Osteoblast (primary cell): ENCODE results near the gene STYX. TPM values are rescaled to one million over a fixed set of nuclear protein-coding genes. Genes with fewer than 3 reads are reported as not detected.
"Not testable (repeated sequence)": the region's sequence is repeated elsewhere in the genome, so short reads cannot be mapped to it uniquely, and the experiment has no call there.

Experiments used
- DNase-seq: peaks from one replicate; pipeline ENCODE4 v3.0.0; 2011; ENCODE audit warnings: low spot score, mixed read lengths; ENCODE audit not compliant: insufficient read length; ENCODE audit errors: missing footprints
- H2AFZ ChIP-seq: 2 replicates; pipeline ENCODE4 v1.6.0; 2011; ENCODE audit warnings: mild to moderate bottlenecking, low read length
- H3K27ac ChIP-seq: 2 replicates; pipeline ENCODE4 v1.5.1; 2011; ENCODE audit warnings: mild to moderate bottlenecking, low read depth, low read length, moderate library complexity
- H3K27me3 ChIP-seq: 2 replicates; pipeline ENCODE4 v1.6.0; 2012; ENCODE audit warnings: mild to moderate bottlenecking, control low read depth, inconsistent platforms, low read length, moderate library complexity; ENCODE audit not compliant: insufficient read depth
- H3K36me3 ChIP-seq: 2 replicates; pipeline ENCODE4 v1.5.1; 2011; ENCODE audit warnings: mild to moderate bottlenecking, low read length, control low read depth, moderate library complexity; ENCODE audit not compliant: insufficient read depth
- H3K4me1 ChIP-seq: 2 replicates; pipeline ENCODE4 v1.5.1; 2011; ENCODE audit warnings: mild to moderate bottlenecking, low read length, control low read depth, moderate library complexity; ENCODE audit not compliant: insufficient read depth
- H3K4me2 ChIP-seq: 2 replicates; pipeline ENCODE4 v1.6.0; 2011; ENCODE audit warnings: mild to moderate bottlenecking, low read length; ENCODE audit not compliant: insufficient read depth
- H3K4me3 ChIP-seq: fragments of 200-600 bp; sonication (generic); 3 replicates; pipeline ENCODE4 v1.5.1; 2012; ENCODE audit warnings: mild to moderate bottlenecking, low read length, inconsistent platforms; ENCODE audit not compliant: insufficient read depth
- H3K79me2 ChIP-seq: 2 replicates; pipeline ENCODE4 v1.6.0; 2012; ENCODE audit warnings: mild to moderate bottlenecking, low read length, control low read depth, inconsistent platforms; ENCODE audit not compliant: insufficient read depth
- H3K9me3 ChIP-seq: 2 replicates; pipeline ENCODE4 v1.5.1; 2011; ENCODE audit warnings: low read depth, low read length, control low read depth
- H4K20me1 ChIP-seq: 2 replicates; pipeline ENCODE4 v1.6.0; 2012; ENCODE audit warnings: mild to moderate bottlenecking, low read length, control low read depth; ENCODE audit not compliant: insufficient read depth
- CTCF ChIP-seq: IDR thresholded peaks from 2 replicates; pipeline ENCODE4 v1.5.1; 2011; ENCODE audit warnings: mild to moderate bottlenecking, low read depth, low read length, moderate library complexity; ENCODE audit errors: extremely low read depth
- total RNA-seq: library from RNA; depleted of rRNA; stranded (reverse); fragments of >200 nt; gene quantifications from 2 replicates; pipeline ENCODE4 v1.2.3, GENCODE V29; 2012

STYX gene
- total RNA-seq, 1 donor: 29.7 TPM

GRCh38 chr14:52711666-52712065 lies 18.3 kb upstream of the STYX start:
- Histone ChIP-seq H3K79me2 (peaks cover 57% of the 10 kb centered on the region), H3K9me3 (no peaks in the 10 kb centered on the region), H4K20me1 (peaks cover 13% of the 10 kb centered on the region), H3K27me3 (no peaks in the 10 kb centered on the region), H2AFZ (no peak overlapping the region), H3K4me1 (peaks cover 34% of the 10 kb centered on the region), H3K27ac (peak overlapping the region; percentile 38), H3K4me2 (no peak overlapping the region), H3K36me3 (peaks cover 68% of the 10 kb centered on the region), H3K4me3 (no peak overlapping the region)
- TF ChIP-seq CTCF: no peak
- no peak for DNase-seq

GRCh38 chr14:52716155-52716554 lies 13.8 kb upstream of the STYX start:
- Histone ChIP-seq H3K27ac (no peak overlapping the region), H4K20me1 (no peaks in the 10 kb centered on the region), H3K36me3 (peaks cover 88% of the 10 kb centered on the region), H3K4me1 (peaks cover 8% of the 10 kb centered on the region), H3K9me3 (no peaks in the 10 kb centered on the region), H2AFZ (no peak overlapping the region), H3K27me3 (no peaks in the 10 kb centered on the region), H3K4me2 (no peak overlapping the region), H3K79me2 (peaks cover 24% of the 10 kb centered on the region), H3K4me3 (no peak overlapping the region)
- DNase-seq: no peak
- TF ChIP-seq CTCF: no peak

GRCh38 chr14:52723514-52724359 lies 6.2 kb upstream of the STYX start:
- Histone ChIP-seq H3K9me3 (no peaks in the 10 kb centered on the region), H3K36me3 (peaks cover 89% of the 10 kb centered on the region), H2AFZ (no peak overlapping the region), H3K27me3 (no peaks in the 10 kb centered on the region), H4K20me1 (peaks cover 2% of the 10 kb centered on the region), H3K27ac (no peak overlapping the region), H3K4me1 (no peaks in the 10 kb centered on the region), H3K4me3 (no peak overlapping the region), H3K79me2 (peaks cover 27% of the 10 kb centered on the region), H3K4me2 (no peak overlapping the region)
- no peak for TF ChIP-seq CTCF
- DNase-seq: no peak

- TF ChIP-seq CTCF: no peak
- Histone ChIP-seq H3K36me3 (peaks cover 83% of the 10 kb centered on the region), H3K27ac (no peak overlapping the region), H3K4me3 (no peak overlapping the region), H3K79me2 (peaks cover 27% of the 10 kb centered on the region), H2AFZ (no peak overlapping the region), H4K20me1 (peaks cover 2% of the 10 kb centered on the region), H3K4me1 (peaks cover under 1% of the 10 kb centered on the region), H3K9me3 (no peaks in the 10 kb centered on the region), H3K27me3 (no peaks in the 10 kb centered on the region), H3K4me2 (no peak overlapping the region)
- DNase-seq: no peak
Observed at GRCh38 chr14:52724360-52724644, 5.7 kb upstream of the STYX start.

- Histone ChIP-seq H3K36me3 (peaks cover 58% of the 10 kb centered on the region), H3K79me2 (peaks cover 37% of the 10 kb centered on the region)
- H3K27me3 ChIP-seq, H3K9me3 ChIP-seq, H3K4me3 ChIP-seq, DNase-seq, H3K4me2 ChIP-seq, H3K4me1 ChIP-seq, H4K20me1 ChIP-seq, H3K27ac ChIP-seq, H2AFZ ChIP-seq: not testable (repeated sequence)
Observed at GRCh38 chr14:52727509-52727908, 2.5 kb upstream of the STYX start.

DNA sequence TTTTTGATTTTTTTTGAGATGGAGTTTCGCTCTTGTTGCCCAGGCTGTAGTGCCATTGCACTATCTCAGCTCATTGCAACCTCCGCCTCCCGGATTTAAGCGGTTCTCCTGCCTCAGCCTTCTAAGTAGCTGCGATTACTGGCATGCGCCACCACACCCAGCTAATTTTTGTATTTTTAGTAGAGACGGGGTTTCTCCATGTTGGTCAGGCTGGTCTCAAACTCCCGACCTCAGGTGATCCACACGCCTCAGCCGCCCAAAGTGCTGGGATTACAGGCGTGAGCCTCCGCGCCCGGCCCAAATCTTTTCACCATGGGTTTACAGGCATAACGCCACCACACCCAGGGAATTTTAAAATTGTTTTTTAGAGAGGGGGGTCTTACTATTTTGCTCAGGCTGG lies 931 bp upstream of the STYX start:
- not testable (repeated sequence) for H2AFZ ChIP-seq, H3K4me3 ChIP-seq, H3K27ac ChIP-seq, H3K27me3 ChIP-seq, DNase-seq, H3K4me1 ChIP-seq, H4K20me1 ChIP-seq, H3K9me3 ChIP-seq
- Histone ChIP-seq H3K79me2 (peaks cover 41% of the 10 kb centered on the region), H3K36me3 (peaks cover 52% of the 10 kb centered on the region), H3K4me2 (peak overlapping the region; percentile 93)
